GM12873 (cell line): ENCODE results near the gene ZNF414.

Experiments
- TF ChIP-seq, protein P1 (sequence below): IDR thresholded peaks from 2 replicates; pipeline ENCODE4 v1.5.1; 2012; ENCODE audit warnings: low read depth, mild to moderate bottlenecking, moderate library complexity, low read length, control low read depth; ENCODE audit not compliant: insufficient read depth; ENCODE audit errors: missing control alignments

ZNF414 gene

DNA sequence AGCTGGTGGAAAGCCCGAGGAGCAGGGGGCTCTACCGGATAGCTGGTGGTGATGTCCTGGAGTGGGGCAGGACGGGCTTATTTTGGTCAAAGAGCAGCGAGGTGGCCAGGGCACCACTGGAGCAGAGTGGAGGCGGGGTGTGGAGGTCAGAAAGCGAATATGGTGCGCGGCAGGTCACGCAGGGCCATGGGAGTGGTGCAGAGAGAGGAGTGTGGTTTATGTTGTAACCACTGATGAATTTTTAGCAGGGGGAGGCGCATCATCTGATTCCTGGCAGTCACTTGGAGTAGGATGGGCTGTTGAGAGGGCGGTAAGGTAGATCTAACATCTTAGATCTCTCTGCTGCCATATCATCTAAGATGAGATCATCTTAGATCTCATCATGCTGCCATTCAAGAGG is 1.4 kb upstream of the ZNF414 start:
- TF ChIP-seq, protein P1, sequence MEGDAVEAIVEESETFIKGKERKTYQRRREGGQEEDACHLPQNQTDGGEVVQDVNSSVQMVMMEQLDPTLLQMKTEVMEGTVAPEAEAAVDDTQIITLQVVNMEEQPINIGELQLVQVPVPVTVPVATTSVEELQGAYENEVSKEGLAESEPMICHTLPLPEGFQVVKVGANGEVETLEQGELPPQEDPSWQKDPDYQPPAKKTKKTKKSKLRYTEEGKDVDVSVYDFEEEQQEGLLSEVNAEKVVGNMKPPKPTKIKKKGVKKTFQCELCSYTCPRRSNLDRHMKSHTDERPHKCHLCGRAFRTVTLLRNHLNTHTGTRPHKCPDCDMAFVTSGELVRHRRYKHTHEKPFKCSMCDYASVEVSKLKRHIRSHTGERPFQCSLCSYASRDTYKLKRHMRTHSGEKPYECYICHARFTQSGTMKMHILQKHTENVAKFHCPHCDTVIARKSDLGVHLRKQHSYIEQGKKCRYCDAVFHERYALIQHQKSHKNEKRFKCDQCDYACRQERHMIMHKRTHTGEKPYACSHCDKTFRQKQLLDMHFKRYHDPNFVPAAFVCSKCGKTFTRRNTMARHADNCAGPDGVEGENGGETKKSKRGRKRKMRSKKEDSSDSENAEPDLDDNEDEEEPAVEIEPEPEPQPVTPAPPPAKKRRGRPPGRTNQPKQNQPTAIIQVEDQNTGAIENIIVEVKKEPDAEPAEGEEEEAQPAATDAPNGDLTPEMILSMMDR = no peak

DNA sequence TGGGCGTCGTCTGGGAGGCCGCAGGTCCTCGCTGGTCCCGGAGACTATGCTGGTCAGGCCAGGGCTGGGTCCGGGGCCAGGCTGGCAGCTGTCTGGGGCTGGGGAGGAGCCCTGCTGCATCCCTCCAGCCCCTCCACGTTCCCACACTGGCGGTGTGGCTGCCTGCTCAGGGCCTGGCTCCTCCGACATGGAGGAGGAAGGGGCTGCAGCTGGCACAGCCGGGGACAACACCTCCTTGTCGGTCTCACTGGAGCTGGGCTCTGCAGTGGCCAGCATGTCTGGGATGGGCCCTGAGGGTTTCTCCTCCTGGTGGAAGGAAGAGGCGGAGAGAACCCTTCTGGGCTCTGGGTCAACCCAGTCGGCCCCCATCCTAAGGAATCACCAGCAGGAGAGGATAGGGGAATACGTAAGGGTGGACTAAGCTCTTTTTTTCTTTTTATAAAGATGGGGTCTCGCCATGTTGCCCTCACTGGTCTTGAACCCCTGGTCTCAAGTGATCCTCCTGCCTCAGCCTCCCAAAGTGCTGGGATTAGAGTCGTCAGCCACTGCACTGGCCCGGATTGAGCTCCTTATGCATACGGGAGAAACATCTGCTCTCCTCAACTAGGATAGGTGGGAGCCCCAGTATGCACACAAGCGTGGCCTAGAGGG is 806 bp downstream of the ZNF414 start:
- TF ChIP-seq, protein P1 = no peak

- TF ChIP-seq, protein P1 = no peak
These were observed 1.6 kb downstream of the ZNF414 start for GRCh38 chr19:8512115-8512967.

GRCh38 chr19:8511573-8512101 is 2.3 kb downstream of the ZNF414 start:
- TF ChIP-seq, protein P1 = no peak

- TF ChIP-seq, protein P1 = no peak
These were observed 3.3 kb downstream of the ZNF414 start for GRCh38 chr19:8510589-8511115.

DNA sequence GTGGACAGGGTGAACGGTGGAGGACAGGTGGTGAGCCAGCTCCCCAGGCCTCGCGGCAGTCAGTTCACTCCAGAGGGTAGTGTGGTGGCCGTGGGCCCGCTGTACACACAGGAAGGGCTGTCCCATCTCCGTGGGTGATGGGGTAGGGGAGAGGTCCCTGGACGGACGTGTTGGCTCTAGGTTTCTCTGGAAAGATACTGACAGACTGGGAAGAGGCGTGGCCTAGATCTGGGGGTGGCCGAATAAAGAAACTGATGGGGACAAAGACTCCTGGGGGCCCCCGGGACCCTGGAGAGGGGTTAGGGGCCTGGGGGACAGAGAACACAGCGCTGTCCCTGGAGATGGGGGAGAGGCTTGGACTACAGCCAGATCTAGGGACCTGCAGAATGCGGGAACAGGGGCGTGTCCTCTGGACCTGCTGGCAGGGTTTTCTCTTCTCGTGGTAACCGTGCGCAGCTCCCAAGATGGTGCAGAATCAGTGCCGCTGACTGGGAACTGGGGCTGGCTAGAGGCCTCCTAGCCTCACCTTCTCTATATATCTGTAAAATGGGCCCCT is 7.5 kb downstream of the ZNF414 start:
- TF ChIP-seq, protein P1 = no peak
